ENCODE results near the gene ADIPOR2. TPM values are rescaled to one million over a fixed set of nuclear protein-coding genes. Genes with fewer than 3 reads are reported as not detected.

The ADIPOR2 gene
- total and polyA plus RNA-seq, 11 donors, result 17.7 to 52.5 (median 36.7) TPM

DNA sequence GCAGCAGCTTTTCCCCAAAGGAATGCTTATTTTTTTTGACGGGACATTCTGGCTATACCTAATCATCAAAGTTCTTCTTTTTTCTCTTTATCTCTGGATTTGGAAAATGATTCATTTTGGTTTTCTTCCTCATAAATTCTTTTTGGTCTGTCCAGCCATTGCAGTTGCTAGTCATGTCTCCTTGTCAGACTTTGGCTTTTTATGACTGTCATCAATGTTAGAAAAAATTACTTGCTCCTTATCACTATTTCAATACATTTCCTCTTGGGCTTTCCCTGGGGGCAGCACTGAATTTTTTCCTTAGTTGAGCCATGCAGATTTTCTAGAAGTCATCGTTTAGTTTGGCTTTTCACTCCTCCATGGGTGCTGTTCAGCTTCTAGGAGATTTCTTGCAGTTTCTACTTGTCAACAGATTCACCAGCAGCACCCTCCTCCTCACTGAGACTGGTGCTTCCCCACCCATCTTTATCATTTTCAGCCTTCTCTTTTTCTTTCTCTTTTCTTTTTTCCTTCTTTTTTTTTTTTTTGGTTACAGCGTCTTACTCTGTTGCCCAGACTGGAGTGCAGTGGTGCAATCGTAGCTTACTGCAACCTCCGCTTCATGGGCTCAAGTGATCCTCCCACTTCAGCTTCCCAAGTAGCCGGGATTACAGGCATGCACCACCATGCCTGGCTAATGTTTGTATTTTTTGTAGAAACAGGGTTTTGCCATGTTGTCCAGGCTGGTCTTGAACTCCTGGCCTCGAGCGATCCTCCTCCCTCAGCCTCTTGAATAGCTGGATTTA, 5.2 kb downstream of the ADIPOR2 start:
- Histone ChIP-seq H3K4me3 (no peak overlapping the region), H3K27ac (no peak overlapping the region), H3K27me3 (no peaks in the 10 kb centered on the region), H3K36me3 (peaks cover 0 to 6% (median 0%) of the 10 kb centered on the region in 9 donors), H3K9me3 (no peaks in the 10 kb centered on the region), H3K4me1 (peaks cover 0 to 76% (median 28%) of the 10 kb centered on the region in 12 donors)
- 71 to 73% (median 72%) methylated on average over 8 of the region's 8 CpGs for WGBS, 4 donors
- DNase-seq, result no peak
- intact Hi-C loops (cut with DNase I), result loop anchor here in 2 of 10 donors (5.0 to 10.0 kb wide), 2 partner anchors 59 to 76 kb away; no protein-coding TSS in a partner anchor
- ATAC-seq, result no peak
- TF ChIP-seq POLR2A (IDR thresholded peaks at IDR 0.05), result no peak
- TF ChIP-seq, protein P1, sequence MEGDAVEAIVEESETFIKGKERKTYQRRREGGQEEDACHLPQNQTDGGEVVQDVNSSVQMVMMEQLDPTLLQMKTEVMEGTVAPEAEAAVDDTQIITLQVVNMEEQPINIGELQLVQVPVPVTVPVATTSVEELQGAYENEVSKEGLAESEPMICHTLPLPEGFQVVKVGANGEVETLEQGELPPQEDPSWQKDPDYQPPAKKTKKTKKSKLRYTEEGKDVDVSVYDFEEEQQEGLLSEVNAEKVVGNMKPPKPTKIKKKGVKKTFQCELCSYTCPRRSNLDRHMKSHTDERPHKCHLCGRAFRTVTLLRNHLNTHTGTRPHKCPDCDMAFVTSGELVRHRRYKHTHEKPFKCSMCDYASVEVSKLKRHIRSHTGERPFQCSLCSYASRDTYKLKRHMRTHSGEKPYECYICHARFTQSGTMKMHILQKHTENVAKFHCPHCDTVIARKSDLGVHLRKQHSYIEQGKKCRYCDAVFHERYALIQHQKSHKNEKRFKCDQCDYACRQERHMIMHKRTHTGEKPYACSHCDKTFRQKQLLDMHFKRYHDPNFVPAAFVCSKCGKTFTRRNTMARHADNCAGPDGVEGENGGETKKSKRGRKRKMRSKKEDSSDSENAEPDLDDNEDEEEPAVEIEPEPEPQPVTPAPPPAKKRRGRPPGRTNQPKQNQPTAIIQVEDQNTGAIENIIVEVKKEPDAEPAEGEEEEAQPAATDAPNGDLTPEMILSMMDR (IDR thresholded peaks at IDR 0.05), result no peak

DNA sequence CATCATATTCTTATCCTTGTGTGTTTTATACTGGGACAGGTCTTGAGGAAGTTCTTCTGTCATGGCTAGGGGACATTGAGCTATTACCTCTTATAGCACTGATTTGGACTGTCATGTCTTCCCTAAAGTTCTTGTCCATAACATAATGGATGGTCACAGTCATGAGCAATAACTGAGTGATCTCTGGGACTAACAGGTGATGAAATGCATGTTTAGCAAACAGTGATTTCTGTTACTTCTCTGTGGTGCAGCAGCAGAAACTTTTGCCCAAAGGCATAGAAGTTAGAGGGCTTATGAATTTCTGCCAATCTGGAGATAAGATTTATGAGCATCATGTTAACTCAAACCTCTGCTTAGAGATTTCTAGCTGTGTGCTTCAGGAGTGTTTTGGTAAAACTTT, 5.9 kb downstream of the ADIPOR2 start:
- no peak for TF ChIP-seq POLR2A (IDR thresholded peaks at IDR 0.05)
- TF ChIP-seq, protein P1 (IDR thresholded peaks at IDR 0.05), result no peak
- H3K4me1 ChIP-seq, result peaks cover 0 to 73% (median 27%) of the 10 kb centered on the region in 12 donors
- no peaks in the 10 kb centered on the region for H3K27me3 ChIP-seq
- DNase-seq (no peak), ATAC-seq (no peak)
- intact Hi-C loops (cut with DNase I), result loop anchor here in 2 of 10 donors (5.0 to 10.0 kb wide), 2 partner anchors 58 to 76 kb away; no protein-coding TSS in a partner anchor
- no peaks in the 10 kb centered on the region for H3K9me3 ChIP-seq
- no peak overlapping the region for H3K27ac ChIP-seq
- no peak overlapping the region for H3K4me3 ChIP-seq
- peaks cover 0 to 6% (median 0%) of the 10 kb centered on the region in 9 donors for H3K36me3 ChIP-seq

DNA sequence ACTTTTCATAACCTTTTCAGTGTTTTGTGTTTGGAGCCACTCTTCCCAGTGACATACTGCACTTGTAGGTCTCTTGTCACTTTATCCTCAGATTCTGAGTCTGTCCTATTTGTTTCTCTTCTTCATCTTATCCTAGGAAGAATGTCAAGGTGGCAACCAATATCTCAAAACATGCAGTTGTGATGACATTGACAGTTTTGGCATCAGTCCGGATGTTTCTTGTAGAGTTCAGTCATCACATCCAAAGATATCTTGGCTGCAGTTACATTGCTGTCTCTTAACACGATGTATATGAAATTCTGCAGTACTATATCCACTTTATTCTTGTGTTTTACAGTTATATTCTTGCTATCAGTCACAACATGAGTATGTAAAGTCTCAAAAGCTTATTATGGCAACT, 6.4 kb downstream of the ADIPOR2 start:
- no peaks in the 10 kb centered on the region for H3K9me3 ChIP-seq
- DNase-seq, result no peak
- peaks cover 0 to 6% (median 0%) of the 10 kb centered on the region in 9 donors for H3K36me3 ChIP-seq
- ATAC-seq, result no peak
- H3K27me3 ChIP-seq, result no peaks in the 10 kb centered on the region
- no peak overlapping the region for H3K4me3 ChIP-seq
- peaks cover 0 to 72% (median 22%) of the 10 kb centered on the region in 12 donors for H3K4me1 ChIP-seq
- intact Hi-C loops (cut with DNase I), result loop anchor here in 2 of 10 donors (5.0 to 10.0 kb wide), 2 partner anchors 58 to 75 kb away; no protein-coding TSS in a partner anchor
- no peak overlapping the region for H3K27ac ChIP-seq
- 23 to 33% (median 28%) methylated on average over 2 of the region's 2 CpGs for WGBS, 4 donors
- TF ChIP-seq POLR2A (IDR thresholded peaks at IDR 0.05), result no peak
- TF ChIP-seq, protein P1 (IDR thresholded peaks at IDR 0.05), result no peak

DNA sequence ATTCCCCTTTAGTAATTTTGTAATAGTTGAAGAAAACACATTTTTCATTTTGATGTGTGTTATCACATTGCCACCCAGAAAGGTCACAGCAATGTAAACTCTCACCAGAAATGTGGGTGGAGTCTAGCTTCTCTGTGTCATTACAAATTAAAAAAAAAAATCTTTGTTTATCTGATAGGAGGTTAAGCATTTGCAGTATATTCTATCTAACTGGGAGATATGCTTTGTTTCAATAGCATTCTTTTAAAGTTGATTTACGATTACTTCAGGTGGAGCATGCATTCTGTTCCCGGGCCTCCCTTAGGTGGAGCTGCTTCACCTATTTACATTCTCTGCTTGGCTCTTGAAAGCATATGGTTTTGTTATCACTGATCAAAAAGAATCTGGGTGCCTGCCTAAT, 7.8 kb downstream of the ADIPOR2 start:
- Histone ChIP-seq H3K4me3 (no peak overlapping the region), H3K27me3 (no peaks in the 10 kb centered on the region), H3K9me3 (no peaks in the 10 kb centered on the region), H3K4me1 (peaks cover 0 to 74% (median 19%) of the 10 kb centered on the region in 12 donors), H3K36me3 (peaks cover 0 to 4% (median 0%) of the 10 kb centered on the region in 9 donors), H3K27ac (no peak overlapping the region)
- DNase-seq, result no peak
- no peak for ATAC-seq
- WGBS, 4 donors, result 90 to 97% (median 94%) methylated on average over 2 of the region's 2 CpGs
- intact Hi-C loops (cut with DNase I), result loop anchor here in 2 of 10 donors (5.0 to 10.0 kb wide), 2 partner anchors 56 to 74 kb away; no protein-coding TSS in a partner anchor
- TF ChIP-seq, protein P1 (IDR thresholded peaks at IDR 0.05), result no peak
- TF ChIP-seq POLR2A (IDR thresholded peaks at IDR 0.05), result no peak
